ENCODE measurements around the gene ZNF773.
"Not testable (repeated sequence)": the region's sequence is repeated elsewhere in the genome, so short reads cannot be mapped to it uniquely, and the experiment has no call there.

- not testable (repeated sequence) for TF ChIP-seq SMC3 (conservative IDR thresholded peaks at IDR 0.05; ENCODE audit: poor library complexity); CTCF (IDR thresholded peaks at IDR 0.05; ENCODE audit: poor library complexity, severe bottlenecking); TAF1 (IDR thresholded peaks at IDR 0.05; ENCODE audit: low read depth); POLR2AphosphoS5 (IDR thresholded peaks at IDR 0.05); EZH2 (IDR thresholded peaks at IDR 0.05; ENCODE audit: borderline replicate concordance, insufficient read depth, low read length, poor library complexity, severe bottlenecking)
Measured at GRCh38 chr19:57488299-57488644, 11.5 kb upstream of the ZNF773 start.

Data from neural cell (in vitro differentiated cells).